A549 treated with CORT108297 at 1 μM for 4 hours (cell line): ENCODE data around the gene SYNGR3. TPM values are rescaled to one million over a fixed set of nuclear protein-coding genes. Genes with fewer than 3 reads are reported as not detected.

Source experiments
- total RNA-seq: library from RNA; stranded (reverse); fragments of 200-300 nt; extraction: Qiagen RNA extraction; gene quantifications from 5 replicates; pipeline ENCODE4 v1.2.3, GENCODE V29; 2022

Gene SYNGR3
- total RNA-seq: 5.5 to 9.7 TPM (median 8.2 TPM) in 5 replicates

DNA sequence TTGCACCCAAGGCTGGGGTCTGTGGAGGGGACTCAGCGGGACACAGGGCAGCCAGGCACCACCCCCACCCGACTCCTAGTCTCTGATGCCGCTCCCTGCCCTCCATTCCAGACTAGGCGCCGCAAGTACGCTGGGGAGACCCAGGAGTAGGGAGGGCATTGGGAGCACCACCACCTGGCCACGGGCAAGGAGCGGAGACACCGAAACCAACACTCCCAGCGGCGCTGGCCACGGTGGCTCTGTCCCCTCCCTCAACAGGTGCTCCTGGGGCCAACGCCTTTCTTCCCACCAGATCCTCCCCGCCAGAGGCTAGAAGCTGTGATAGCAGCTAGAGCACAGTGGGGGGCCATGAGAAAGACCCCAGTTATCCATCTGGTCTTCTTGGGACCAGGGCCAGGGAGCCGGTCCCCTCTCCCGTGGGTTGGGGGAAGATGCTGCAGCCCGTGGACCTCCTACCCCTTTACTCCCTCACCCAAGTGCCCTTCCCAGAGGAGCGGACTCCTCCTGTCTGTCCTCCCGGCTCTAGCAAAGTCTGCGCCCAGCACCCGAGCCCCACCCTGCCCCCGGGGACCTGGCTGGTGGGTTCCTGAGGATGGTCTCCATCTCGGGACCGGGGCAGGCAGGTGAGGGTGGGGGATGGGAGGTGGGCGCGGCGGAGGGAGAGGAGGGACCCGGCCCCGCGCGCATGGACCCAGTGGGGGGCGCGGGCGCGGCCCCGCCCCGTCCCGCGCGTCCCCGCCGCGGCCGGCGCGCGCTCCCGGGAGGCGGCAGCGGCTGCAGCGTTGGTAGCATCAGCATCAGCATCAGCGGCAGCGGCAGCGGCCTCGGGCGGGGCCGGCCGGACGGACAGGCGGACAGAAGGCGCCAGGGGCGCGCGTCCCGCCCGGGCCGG is at the start of gene SYNGR3:
Gene SYNGR3, plus strand, starts transcription at position 762 of the 892 bp plus-strand sequence. CDS start 133 bp downstream, outside the sequence.

DNA sequence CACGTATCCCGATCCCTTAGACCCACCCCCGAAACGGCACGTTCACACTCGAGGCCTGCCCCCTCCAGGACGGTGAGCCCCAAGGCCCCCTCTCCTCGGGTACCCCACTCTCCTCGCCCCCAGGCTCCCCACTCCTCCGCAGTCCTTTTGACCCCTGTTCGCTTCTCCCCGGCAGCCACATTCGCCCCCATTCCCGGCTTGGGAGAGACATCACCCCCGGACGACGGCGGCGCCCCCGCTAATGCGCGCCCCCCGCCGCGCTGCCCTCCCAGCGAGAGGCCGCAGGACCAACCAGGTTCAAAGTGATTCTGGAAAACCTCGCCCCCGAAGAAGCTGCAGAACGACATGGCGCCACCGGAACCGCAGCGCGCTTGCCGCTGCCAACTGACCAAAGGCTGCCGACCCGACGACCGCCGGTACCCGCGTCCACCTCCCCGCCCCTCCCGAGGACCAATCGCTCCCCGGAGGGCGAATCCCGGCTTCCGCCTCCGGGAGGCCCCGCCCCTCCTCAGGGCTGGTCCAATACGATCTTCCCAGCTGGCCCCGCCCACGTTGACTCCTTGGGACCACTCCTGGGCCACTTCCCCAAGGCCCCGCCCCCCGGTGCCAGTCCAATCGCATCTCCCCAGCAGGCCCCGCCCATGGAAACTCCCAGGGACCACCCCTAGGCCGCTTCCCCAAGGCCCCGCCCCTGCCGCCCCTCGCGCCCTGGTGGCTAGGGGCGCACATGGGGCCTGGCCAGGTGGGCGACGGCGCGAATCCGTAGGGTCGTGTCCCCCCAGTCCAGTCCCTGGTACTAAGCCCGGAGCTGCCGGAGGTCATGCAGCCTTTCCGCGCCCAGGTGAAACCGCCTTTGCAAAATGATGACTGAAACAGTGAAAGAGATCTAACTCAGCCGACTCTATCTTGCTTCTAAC is 46.7 kb upstream of the SYNGR3 start, which contains the start of gene MSRB1:
Gene MSRB1, minus strand, starts transcription at position 390 of the 917 bp plus-strand sequence. Its CDS starts 43 bp downstream, at position 347.

DNA sequence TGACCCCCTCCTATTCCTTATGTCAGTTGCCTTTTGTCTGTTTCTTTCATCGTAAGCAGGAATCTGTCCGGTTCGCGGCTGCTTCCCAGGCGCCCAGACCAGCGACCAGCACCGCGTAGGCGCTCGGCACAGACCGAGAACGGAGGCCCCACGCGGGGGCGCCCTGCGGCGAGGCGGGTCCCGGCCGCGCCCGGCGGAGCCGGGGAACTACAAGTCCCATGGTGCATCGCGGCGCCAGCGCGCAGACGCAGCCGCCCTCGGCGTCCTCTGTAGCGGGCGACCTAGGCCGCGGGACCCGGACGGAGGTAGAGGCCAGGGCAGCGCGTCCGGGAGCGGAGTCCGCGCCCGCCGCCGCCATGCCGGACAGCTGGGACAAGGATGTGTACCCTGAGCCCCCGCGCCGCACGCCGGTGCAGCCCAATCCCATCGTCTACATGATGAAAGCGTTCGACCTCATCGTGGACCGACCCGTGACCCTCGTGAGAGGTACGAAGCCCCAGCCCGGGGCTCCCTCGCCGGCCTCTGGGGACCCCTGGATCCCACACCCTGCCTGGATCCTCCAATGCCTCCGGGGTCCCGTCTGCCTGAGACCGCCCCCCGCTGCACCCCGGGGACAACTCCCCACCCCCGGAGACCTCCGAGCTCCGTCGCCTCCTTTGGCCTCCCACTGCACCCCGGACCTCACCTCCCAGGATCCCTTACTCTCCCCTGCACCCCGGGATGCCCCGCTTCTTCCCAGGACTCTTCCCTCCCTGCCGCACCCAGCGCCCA is 30.3 kb upstream of the SYNGR3 start, which contains the start of gene NDUFB10:
Gene NDUFB10, plus strand, starts transcription at position 270 of the 771 bp plus-strand sequence. Its CDS starts 87 bp downstream, at position 357.

GRCh38 chr16:1964506-1965395 is 25.0 kb upstream of the SYNGR3 start, which contains the start of gene RPS2:
Gene RPS2 (minus strand): TSS chr16:1964826. CDS start chr16:1964625, 201 bp downstream.

DNA sequence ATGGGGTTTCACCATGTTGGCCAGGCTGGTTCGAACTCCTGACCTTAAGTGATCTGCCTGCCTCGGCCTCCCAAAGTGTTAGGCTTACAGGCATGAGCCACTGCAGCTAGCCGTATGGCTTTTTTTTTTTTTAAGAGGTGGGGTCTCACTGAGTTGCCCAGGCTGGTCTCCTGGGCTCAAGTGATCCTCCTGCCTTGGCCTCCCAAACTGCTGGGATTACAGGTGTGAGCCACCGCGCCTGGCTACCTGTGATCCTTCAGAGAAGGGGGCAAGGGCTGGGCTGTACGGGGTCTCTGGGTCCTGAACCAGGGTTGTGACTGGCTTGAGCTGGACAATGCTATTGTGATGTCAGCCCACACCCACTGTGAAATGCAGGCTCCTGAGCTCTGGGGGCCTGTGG is 23.3 kb upstream of the SYNGR3 start, which contains the start of gene RNF151:
Gene RNF151, plus strand, starts transcription at position 397 of the 400 bp plus-strand sequence. CDS start 26 bp downstream, outside the sequence.

GRCh38 chr16:1971796-1972489 is 17.8 kb upstream of the SYNGR3 start, which contains the start of gene TBL3:
Gene TBL3 (plus strand): TSS chr16:1972053. CDS start chr16:1972165, 112 bp downstream.

GRCh38 chr16:1981398-1981836 is 8.4 kb upstream of the SYNGR3 start, which contains the start of gene NOXO1:
Gene NOXO1 (minus strand): TSS chr16:1981469. CDS start chr16:1981179, 290 bp downstream.

GRCh38 chr16:1983544-1984346 is 6.0 kb upstream of the SYNGR3 start, which contains the start of gene GFER:
Gene GFER (plus strand): TSS chr16:1984193. CDS start chr16:1984219, 26 bp downstream.

DNA sequence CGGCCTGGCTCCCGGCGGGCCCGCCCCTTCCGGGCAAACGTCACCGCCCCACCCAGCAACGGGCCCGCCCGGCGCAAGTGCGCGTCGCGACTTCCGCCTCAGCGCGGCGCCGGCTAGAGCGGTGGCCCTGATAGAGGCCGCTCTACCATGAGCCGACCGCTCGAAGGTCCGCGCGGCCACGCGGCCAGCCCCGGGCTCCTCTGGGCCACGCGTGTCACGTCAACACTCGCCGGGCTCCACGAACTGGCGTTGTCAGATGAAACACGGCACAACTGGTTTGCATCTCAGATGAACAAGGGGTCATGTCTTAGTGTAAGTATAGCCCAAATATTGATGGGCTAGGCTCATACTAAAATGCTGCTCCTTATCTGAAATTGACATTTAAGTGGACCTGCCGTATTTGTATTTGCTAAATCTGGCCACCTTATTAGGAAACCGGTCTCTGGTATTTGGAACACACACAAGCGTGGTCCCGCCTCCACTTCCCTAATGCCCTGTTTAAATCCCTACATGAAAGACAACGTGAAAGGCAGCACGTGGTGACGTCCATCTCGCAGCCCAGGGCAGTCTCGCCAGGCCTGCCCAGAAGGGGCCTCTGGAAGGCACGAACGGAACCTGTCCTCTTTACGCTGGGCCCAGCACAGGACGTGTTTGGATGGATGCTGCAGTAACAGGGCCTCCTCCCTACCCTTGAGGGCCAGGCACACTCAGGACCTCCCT is 20.2 kb downstream of the SYNGR3 start, which contains the start of gene ZNF598:
Gene ZNF598, minus strand, starts transcription at position 31 of the 720 bp plus-strand sequence.

DNA sequence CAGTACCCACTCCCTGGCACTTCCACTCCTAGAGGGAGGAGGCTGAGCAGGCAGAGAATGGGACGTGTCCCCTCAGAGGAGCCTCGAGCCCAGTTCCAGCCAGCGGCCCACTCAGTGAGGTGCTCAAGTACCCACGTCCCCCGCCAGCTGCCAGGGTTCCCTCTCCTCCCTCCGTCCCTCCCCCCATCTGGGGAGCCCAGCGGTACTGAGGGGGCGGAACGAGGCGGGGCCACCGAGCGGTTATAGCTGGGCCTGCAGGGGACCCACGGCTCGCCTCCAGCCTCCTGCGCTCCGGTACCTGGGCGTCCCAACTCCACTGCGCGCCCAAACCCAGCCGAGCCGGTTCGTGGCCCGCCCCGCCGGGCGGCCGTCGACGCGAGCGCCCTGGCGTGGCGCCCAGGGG is 29.7 kb downstream of the SYNGR3 start, which contains the start of gene NPW:
Gene NPW, plus strand, starts transcription at position 268 of the 403 bp plus-strand sequence.

DNA sequence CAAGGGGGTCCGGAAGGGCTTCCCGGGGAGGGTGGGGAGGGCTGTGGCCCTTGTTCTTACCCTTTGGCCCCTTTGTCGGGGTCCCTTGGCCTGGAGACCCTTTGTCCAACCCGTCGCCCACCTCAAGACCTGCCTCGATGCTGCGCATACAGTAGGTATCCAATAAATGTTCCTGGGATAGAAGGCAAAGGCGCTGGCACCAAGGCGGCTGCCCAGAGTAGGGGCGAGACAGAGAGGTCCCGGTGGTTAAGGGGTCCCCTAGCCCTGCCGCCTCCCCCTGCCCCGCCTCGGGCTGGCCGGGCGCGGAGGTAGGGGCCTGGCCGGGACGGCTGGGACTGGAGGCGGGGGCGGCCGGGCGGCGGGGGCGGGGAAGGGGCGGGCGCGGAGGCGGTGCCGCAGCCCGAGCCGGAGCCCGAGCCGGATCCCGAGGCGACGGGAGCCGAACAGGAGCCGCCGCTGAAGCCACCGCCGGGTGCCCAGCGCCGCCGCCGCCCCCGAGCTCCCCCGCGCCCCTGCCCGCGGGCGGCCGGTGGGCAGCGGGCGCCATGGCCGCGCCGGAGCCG is 36.8 kb downstream of the SYNGR3 start, which contains the start of gene NHERF2:
Gene NHERF2, plus strand, starts transcription at position 442 of the 563 bp plus-strand sequence. Its CDS starts 104 bp downstream, at position 546.

Other genes starting within 250 kb of the SYNGR3 start
- 28.9 to 70.0 TPM (median 65.7 TPM) in 5 replicates for gene NME3, start 218.4 kb upstream of the SYNGR3 start, total RNA-seq
- 5.2 to 12.2 TPM (median 10.1 TPM) in 5 replicates for gene EME2, start 217.2 kb upstream of the SYNGR3 start, total RNA-seq
- gene MRPS34, start 216.8 kb upstream of the SYNGR3 start, total RNA-seq: 153 to 277 TPM (median 252 TPM) in 5 replicates
- gene SPSB3, start 207.4 kb upstream of the SYNGR3 start, total RNA-seq: 15.2 to 28.8 TPM (median 25.6 TPM) in 5 replicates
- 57.1 to 94.6 TPM (median 90.2 TPM) in 5 replicates for gene NUBP2, start 207.0 kb upstream of the SYNGR3 start, total RNA-seq
- 0.04 to 0.13 TPM (median 0.08 TPM) in 3 of 5 replicates, not detected in the others for gene IGFALS, start 196.3 kb upstream of the SYNGR3 start, total RNA-seq
- gene HAGH, start 163.1 kb upstream of the SYNGR3 start, total RNA-seq: 58.3 to 76.8 TPM (median 69.0 TPM) in 5 replicates
- gene FAHD1, start 162.8 kb upstream of the SYNGR3 start, total RNA-seq: 47.7 to 53.9 TPM (median 52.3 TPM) in 5 replicates
- gene MEIOB, start 117.8 kb upstream of the SYNGR3 start, total RNA-seq: 1.7 to 2.3 TPM (median 1.9 TPM) in 5 replicates
- 1.6 to 3.9 TPM (median 3.0 TPM) in 5 replicates for gene HS3ST6, start 71.6 kb upstream of the SYNGR3 start, total RNA-seq
- 25.7 to 36.5 TPM (median 34.4 TPM) in 5 replicates for gene MSRB1, start 46.8 kb upstream of the SYNGR3 start, total RNA-seq
- not detected in 5 replicates for gene RPL3L, start 35.3 kb upstream of the SYNGR3 start, total RNA-seq
- 230 to 308 TPM (median 254 TPM) in 5 replicates for gene NDUFB10, start 30.4 kb upstream of the SYNGR3 start, total RNA-seq
- gene RPS2, start 25.1 kb upstream of the SYNGR3 start, total RNA-seq: 3,823 to 5,639 TPM (median 5,518 TPM) in 5 replicates
- 0.10 TPM in 1 of 5 replicates, not detected in the others for gene RNF151, start 23.1 kb upstream of the SYNGR3 start, total RNA-seq
- gene TBL3, start 17.9 kb upstream of the SYNGR3 start, total RNA-seq: 32.8 to 46.2 TPM (median 39.0 TPM) in 5 replicates
- 0.09 to 0.52 TPM (median 0.21 TPM) in 5 replicates for gene NOXO1, start 8.5 kb upstream of the SYNGR3 start, total RNA-seq
- 21.3 to 45.6 TPM (median 42.0 TPM) in 5 replicates for gene GFER, start 5.8 kb upstream of the SYNGR3 start, total RNA-seq
- 45.4 to 65.2 TPM (median 62.1 TPM) in 5 replicates for gene ZNF598, start 19.9 kb downstream of the SYNGR3 start, total RNA-seq
- 0.87 to 1.3 TPM (median 1.1 TPM) in 5 replicates for gene NPW, start 29.8 kb downstream of the SYNGR3 start, total RNA-seq
- gene NHERF2, start 36.9 kb downstream of the SYNGR3 start, total RNA-seq: 43.6 to 63.6 TPM (median 62.0 TPM) in 5 replicates
- gene NTHL1, start 57.9 kb downstream of the SYNGR3 start, total RNA-seq: 37.5 to 51.5 TPM (median 47.5 TPM) in 5 replicates
- gene TSC2, start 58.0 kb downstream of the SYNGR3 start, total RNA-seq: 26.6 to 43.3 TPM (median 38.2 TPM) in 5 replicates
- gene PKD1, start 145.9 kb downstream of the SYNGR3 start, total RNA-seq: 36.3 to 64.1 TPM (median 59.9 TPM) in 5 replicates
- gene RAB26, start 158.7 kb downstream of the SYNGR3 start, total RNA-seq: 2.4 to 4.6 TPM (median 3.5 TPM) in 5 replicates
- gene TRAF7, start 165.8 kb downstream of the SYNGR3 start, total RNA-seq: 40.5 to 59.7 TPM (median 53.3 TPM) in 5 replicates
- 0.32 to 0.66 TPM (median 0.56 TPM) in 5 replicates for gene CASKIN1, start 206.6 kb downstream of the SYNGR3 start, total RNA-seq
- 42.1 to 58.2 TPM (median 51.9 TPM) in 5 replicates for gene MLST8, start 215.5 kb downstream of the SYNGR3 start, total RNA-seq
- 4.2 to 6.5 TPM (median 5.7 TPM) in 5 replicates for gene BRICD5, start 220.9 kb downstream of the SYNGR3 start, total RNA-seq
- 16.3 to 36.4 TPM (median 34.8 TPM) in 5 replicates for gene PGP, start 224.9 kb downstream of the SYNGR3 start, total RNA-seq
- gene E4F1, start 233.6 kb downstream of the SYNGR3 start, total RNA-seq: 16.7 to 27.8 TPM (median 26.6 TPM) in 5 replicates
- 0.77 to 1.8 TPM (median 1.6 TPM) in 5 replicates for gene DNASE1L2, start 246.5 kb downstream of the SYNGR3 start, total RNA-seq